ENCODE data around the gene PHLDB1. TPM values are rescaled to one million over a fixed set of nuclear protein-coding genes. Genes with fewer than 3 reads are reported as not detected.

Gene PHLDB1
- total RNA-seq, 4 donors from 2014 or later = 51.9 to 77.4 (median 70.2) TPM

GRCh38 chr11:118625036-118625690, 17.7 kb downstream of the PHLDB1 start:
- intact Hi-C loops (cut with DNase I; ENCODE audit: low total_unique reads) = no loop called here
- DNase-seq (ENCODE audit: low spot score in 2 of 2) = no peak
- H3K4me3 ChIP-seq (ENCODE audit: low read depth, poor library complexity, severe bottlenecking) = no peak overlapping the region
- 50 to 53% methylated on average over 6 of the region's 6 CpGs for WGBS, 2 donors
- TF ChIP-seq POLR2A (IDR thresholded peaks at IDR 0.05) = no peak
- TF ChIP-seq CTCF (IDR thresholded peaks at IDR 0.05) = no peak

- H3K4me3 ChIP-seq (ENCODE audit: low read depth, poor library complexity, severe bottlenecking) = no peak overlapping the region
- WGBS, 2 donors = 69 to 72% methylated on average over 2 of the region's 2 CpGs
Observed at GRCh38 chr11:118625976-118626375, 18.6 kb downstream of the PHLDB1 start.

GRCh38 chr11:118627566-118627965, 20.2 kb downstream of the PHLDB1 start:
- intact Hi-C loops (cut with DNase I; ENCODE audit: low total_unique reads) = no loop called here
- TF ChIP-seq POLR2A (IDR thresholded peaks at IDR 0.05) (no peak), CTCF (IDR thresholded peaks at IDR 0.05) (no peak)
- WGBS, 2 donors = 84 to 85% methylated on average over 10 of the region's 10 CpGs
- DNase-seq (ENCODE audit: low spot score in 2 of 2) = no peak
- no peak overlapping the region for H3K4me3 ChIP-seq (ENCODE audit: low read depth, poor library complexity, severe bottlenecking)

More at GRCh38 chr11:118625976-118626375, 18.6 kb downstream of the PHLDB1 start:
- intact Hi-C loops (cut with DNase I; ENCODE audit: low total_unique reads) = no loop called here
- no peak for DNase-seq (ENCODE audit: low spot score in 2 of 2)
- no peak for TF ChIP-seq POLR2A (IDR thresholded peaks at IDR 0.05)

- H3K4me3 ChIP-seq (ENCODE audit: low read depth, poor library complexity, severe bottlenecking) = no peak overlapping the region
- TF ChIP-seq CTCF (IDR thresholded peaks at IDR 0.05) (no peak), POLR2A (IDR thresholded peaks at IDR 0.05) (no peak)
- WGBS, 2 donors = 87 to 93% methylated on average over 11 to 20 of the region's 20 CpGs
- DNase-seq (ENCODE audit: low spot score in 2 of 2) = no peak
- intact Hi-C loops (cut with DNase I; ENCODE audit: low total_unique reads) = no loop called here
Observed at GRCh38 chr11:118628031-118628430, 20.6 kb downstream of the PHLDB1 start.

- 58 to 61% methylated on average over 13 of the region's 13 CpGs for WGBS, 2 donors
- DNase-seq (ENCODE audit: low spot score in 2 of 2) = no peak
- no peak for TF ChIP-seq CTCF (IDR thresholded peaks at IDR 0.05)
- no peak for TF ChIP-seq POLR2A (IDR thresholded peaks at IDR 0.05)
- H3K4me3 ChIP-seq (ENCODE audit: low read depth, poor library complexity, severe bottlenecking) = no peak overlapping the region
- intact Hi-C loops (cut with DNase I; ENCODE audit: low total_unique reads) = no loop called here
Observed at GRCh38 chr11:118628432-118628831, 21.0 kb downstream of the PHLDB1 start.

GRCh38 chr11:118628861-118629549, 21.6 kb downstream of the PHLDB1 start:
- no peak overlapping the region for H3K4me3 ChIP-seq (ENCODE audit: low read depth, poor library complexity, severe bottlenecking)
- intact Hi-C loops (cut with DNase I; ENCODE audit: low total_unique reads) = no loop called here
- WGBS, 2 donors = 33 to 39% methylated on average over 5 of the region's 5 CpGs
- TF ChIP-seq CTCF (IDR thresholded peaks at IDR 0.05) (no peak), POLR2A (IDR thresholded peaks at IDR 0.05) (no peak)
- no peak for DNase-seq (ENCODE audit: low spot score in 2 of 2)

All from lower leg skin (tissue), 4 donors.